NCI-H2171 treated with DMSO at 0.1 percent for 48 hours (cell line): ENCODE data around the gene LCN2.

Source experiments
- DNase-seq: peaks from one replicate; lab custom pipeline; 2025; lab: John Stamatoyannopoulos, UW

LCN2 gene

DNA sequence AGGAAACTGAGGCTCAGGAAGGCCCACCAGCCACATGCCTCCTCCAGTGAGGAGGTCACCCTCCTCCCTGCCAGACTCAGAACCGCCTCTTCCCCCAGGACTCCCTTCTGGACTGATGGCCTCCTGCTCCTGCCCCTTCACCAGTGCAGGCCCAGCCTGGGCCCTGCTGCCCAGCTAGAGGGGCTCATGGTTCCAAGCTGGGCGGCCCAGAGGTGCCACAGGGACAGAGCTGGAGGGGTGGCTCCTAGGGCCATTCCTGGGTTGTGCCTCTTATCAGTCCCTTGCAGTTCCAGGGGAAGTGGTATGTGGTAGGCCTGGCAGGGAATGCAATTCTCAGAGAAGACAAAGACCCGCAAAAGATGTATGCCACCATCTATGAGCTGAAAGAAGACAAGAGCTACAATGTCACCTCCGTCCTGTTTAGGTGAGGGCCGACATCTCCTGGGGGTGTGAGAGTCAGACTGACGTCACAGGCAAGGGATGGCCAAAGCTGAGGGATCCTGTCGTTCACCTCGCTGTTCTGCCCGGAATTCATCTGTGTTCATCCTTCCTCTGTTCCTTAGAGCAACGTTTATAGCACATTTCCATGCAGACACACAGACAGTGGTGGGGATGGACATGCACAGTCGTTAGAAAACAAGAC lies 819 bp downstream of the LCN2 start:
- no peak for DNase-seq

DNA sequence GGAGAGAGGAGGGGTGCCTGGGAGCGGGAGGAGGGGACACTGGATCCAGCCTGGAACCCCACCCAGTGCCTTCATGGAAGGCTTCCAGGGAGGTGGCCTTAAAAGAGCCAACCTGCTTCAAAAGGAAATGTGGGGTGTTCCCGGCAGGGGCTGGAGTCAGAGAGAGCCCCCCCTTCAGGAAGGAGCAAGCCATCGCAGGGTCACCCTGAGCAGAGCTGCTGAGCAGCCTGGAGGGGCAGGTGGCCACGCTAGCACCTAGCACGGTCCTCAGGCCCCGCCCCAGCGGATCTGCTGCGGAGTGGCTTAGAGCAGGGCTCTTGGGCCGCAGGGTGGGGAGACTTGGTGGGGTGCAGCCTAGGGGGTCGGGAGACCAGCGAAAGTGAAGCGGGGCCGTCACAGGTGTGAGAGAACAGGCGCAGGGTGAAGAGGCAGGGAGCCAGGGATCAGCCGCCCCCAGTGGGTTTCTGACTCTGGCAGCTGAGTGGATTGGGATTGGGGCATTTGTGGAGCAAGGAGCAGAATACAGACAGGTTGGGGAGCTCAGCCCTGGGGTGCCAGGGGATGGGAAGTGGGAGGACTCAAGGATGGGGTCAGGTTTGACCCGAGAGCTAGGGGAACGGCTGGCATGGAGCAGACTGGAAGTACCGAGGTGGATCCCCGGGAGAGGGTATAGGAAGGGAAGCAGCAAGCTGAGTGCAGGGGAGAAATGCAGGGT lies 1.5 kb downstream of the LCN2 start:
- no peak for DNase-seq

DNA sequence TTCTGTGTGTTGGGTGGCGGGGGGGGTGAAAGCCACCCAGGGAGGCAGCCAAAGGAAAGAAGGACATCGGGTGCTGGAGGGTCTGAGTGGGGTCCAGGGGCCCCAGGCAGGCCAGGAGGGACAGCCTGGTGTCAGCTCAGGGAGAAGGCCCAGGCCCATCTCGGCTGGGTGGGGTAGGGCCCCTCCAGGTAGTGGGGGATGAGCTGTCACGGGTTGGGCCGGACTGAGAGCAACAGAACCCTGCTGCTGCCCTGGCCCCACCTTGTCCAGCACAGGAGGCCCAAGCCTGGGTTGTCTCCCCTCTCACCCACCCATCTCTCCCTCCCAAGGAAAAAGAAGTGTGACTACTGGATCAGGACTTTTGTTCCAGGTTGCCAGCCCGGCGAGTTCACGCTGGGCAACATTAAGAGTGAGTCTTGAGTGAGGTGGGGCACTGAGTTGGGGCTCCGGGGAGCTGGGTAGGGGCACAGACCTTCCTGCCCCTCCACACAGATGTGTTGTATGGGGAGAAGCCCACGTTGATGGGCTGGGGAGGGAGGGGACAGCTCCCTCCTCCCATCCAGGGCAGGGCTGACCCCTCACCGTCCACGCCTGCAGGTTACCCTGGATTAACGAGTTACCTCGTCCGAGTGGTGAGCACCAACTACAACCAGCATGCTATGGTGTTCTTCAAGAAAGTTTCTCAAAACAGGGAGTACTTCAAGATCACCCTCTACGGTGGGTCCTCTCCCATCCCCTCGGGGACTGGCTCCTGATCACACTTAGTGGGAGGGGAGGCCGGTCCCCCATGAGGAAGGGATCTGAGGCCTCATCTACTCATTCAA lies 2.3 kb downstream of the LCN2 start:
- DNase-seq = no peak

DNA sequence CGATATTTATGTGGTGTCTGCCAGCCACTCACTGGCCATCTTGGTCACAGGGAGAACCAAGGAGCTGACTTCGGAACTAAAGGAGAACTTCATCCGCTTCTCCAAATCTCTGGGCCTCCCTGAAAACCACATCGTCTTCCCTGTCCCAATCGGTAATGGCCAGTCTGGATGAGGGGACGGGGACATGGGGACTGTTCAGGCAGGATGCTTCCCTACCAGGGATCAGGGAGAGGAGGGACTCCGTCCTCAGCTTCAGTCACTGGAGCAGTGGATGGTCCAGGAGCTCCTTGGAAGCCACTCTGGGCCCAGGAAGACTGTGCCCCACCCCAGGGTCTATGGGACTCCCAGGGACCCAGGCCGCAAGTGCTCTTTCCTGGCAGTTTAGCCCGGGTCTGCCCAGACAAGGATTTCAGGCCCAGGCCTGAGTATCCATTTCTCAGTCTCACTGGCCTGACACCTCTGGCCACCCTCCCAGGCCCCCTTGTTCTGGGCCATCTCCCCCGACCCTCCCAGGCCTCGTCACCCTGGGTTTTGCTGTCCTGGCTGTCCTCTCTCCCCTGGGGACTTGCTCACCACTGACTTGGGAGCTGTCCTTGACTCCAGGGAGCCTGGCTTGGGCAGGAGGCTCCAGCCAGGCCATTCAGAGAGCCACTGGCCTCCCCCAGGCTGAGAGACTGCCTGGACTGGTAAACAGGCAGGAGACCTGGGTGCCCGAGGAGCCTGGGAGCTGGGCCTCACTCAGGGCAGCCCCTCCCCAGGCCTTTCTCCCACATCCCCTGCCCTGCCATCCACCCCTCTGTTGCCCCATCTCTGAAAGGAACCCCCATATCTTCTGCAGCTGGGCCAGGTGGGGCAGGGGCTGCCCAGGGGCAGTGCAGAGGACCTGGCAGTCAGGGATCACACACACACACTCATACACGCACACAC lies 3.1 kb downstream of the LCN2 start:
- no peak for DNase-seq

DNA sequence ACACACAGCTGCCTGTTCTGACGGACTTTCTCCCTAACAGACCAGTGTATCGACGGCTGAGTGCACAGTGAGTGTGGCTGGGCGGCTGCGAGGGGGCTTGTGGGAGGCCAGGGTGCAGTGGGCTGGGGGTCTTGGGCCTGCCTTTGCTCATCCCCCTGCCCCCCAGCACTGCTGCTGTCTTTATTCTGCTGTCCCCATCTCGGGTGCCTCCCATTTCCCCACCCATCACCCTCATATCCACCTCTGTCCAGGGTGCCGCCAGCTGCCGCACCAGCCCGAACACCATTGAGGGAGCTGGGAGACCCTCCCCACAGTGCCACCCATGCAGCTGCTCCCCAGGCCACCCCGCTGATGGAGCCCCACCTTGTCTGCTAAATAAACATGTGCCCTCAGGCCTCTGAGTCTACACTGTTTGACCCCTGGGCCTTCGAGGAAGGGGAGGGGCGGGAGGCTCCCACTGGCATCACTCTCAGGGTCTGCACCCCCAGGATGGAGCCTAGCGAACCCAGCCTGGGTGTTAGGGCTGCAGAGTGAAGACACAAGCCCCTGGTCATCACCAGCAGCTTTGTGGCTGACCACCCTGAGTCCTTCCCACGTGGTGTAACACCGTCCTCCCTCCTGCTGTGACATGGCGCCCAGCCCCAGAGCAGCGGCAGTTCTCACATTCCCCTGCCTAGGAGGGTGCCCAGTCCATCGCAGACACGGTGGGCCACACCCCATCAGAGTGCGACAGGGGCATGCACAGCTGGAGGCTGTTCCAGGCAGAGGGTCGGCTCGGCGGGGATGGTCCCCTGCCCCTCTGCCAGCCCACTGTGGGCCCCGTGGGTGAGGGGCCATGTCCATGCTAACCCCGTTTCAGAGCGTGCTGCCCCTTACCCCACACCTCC lies 4.0 kb downstream of the LCN2 start:
- DNase-seq = no peak

DNA sequence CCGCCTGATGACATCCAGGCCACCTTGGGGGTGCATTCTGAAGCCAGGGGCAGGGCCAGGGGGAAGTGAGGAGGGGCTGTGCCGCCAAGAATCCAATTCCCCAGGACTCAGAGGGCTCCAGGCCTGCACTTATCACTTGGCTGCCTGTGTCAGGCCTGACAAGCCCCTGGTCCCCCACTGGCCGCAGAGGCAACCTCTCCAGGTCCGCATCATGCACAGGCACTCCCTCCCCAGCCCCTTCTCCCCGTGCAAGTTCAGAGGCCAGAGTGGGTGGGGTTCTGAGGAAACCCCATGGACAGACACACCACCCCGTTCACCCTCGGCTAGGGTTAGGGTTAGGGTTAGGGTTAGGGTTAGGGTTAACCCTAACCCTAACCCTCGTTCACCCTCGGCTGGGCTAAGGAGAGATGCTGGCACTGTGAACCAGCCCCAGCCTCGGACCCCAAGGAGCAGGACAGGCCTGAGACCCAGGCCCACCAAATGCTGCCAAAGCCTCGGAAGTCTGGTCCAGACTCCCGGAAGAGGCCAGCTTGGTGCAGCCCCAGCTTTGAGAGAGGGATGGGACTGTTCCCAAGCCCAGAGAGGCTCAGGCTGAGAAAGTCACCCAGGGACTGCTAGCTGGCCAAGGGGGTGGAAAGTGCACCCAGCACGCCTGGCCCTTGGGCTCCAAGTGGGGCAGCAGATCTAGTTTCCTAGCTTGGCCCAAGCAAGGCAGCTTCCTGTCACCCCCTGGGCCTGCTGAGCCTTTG lies 4.9 kb downstream of the LCN2 start:
- no peak for DNase-seq

DNA sequence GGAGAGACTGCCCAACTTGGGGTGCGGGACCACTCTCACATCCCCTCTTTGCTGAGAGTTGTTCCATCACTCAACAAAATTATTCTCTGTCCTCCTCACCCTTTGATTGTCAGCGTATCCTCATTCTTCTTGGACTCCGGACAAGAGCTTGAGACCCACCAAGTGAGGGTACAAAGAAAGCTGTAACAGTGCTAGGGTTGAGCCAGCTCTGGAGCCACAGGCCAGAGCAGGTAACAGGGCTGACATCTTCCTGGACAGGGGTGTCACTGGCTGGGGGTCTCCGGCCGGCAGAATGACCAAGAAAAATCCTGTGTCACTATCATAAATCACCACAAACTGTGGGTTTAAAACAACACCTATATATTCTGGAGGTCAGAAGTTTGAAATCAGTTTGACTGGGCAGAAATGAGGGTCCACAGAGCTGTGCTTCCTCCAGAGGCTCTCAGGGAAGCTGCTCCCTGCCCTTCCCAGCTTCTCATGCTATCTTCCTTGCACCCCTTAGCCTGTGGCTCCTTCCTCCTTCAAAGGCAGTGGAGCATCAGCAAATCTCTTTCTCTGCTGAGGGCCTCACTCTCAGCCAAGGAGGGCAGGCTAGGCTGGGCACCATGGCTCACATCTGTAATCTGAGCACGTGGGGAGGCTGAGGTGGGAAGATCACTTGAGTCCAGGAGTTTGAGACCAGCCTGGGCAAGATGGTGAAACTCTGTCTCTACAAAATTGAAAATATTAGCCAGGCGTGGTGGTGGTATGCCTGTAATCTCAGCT lies 6.7 kb downstream of the LCN2 start:
- DNase-seq = no peak

DNA sequence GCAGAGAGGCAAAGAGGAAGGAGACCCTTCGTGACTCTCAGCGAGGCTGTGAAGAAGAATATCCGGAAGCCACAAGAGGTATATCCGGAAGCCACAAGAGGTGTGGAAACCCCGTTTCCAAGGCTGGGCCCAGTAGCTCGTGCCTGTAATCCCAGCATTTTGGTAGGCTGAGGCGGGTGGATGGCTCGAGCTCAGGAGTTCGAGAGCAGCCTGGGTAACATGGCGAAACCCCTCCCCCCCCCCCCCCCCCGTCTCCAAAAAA lies 10.2 kb downstream of the LCN2 start:
- DNase-seq = no peak

DNA sequence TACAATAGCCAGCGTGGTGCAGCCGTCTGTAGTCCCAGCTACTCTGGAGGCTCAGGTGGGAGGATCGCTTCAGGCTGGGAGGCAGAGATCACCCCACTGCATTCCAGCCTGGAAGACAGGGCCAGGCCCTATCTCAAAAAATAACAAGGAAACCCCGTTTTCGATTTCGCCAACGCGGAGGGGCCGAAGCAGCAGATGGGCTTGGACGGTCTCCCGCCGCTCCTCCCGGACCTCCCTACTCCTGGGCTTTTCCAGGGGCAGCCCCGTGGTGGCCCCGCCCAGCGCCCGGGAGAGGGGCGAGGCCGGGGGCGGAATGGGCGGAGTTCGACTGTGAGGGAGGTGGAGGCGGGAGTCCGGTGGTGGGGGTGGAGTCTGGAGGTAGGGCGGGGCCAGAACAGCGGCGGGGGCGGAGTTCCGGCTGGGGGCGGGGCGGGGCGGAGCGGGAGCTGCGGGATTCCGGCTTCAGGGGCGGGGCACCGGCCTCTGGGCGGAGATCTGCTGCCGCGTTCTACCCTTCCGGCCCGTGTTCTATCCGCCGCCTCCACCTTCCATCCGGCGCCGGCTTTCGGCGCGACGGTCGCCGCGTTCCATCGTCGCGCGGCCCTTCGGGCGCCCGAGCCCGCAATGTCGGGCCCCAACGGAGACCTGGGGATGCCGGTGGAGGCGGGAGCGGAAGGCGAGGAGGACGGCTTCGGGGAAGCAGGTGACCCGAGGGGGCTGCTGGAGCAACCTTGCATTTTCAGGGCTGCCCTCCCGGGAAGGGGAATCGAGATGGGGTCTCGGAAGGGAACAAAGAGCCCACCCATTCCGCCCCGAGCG lies 10.7 kb downstream of the LCN2 start, which contains the start of gene BBLN:
BBLN (plus strand) TSS at position 482 of the 819 bp plus-strand sequence; CDS start at position 625, 143 bp downstream.
- peak; percentile 96 for DNase-seq

DNA sequence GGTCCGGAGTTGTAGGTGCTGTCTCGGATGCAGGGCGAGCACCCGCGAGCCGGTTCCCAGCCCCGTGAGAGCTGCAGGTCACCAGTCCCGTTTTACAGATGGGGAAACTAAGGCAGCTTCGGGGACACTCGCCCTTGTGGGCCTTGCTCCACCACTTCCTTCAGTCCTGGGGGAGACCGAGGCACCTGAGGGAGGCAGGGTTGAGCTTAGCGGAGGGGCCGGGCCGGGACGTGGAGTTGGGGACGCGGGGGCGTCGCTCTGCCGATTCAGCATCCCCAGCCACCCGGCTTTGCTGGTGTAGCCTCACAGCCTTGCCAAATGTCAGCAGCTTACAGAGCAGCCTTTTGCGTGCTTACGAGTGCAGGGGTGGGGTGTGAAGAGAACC lies 11.3 kb downstream of the LCN2 start:
- peak; percentile 54 for DNase-seq

DNA sequence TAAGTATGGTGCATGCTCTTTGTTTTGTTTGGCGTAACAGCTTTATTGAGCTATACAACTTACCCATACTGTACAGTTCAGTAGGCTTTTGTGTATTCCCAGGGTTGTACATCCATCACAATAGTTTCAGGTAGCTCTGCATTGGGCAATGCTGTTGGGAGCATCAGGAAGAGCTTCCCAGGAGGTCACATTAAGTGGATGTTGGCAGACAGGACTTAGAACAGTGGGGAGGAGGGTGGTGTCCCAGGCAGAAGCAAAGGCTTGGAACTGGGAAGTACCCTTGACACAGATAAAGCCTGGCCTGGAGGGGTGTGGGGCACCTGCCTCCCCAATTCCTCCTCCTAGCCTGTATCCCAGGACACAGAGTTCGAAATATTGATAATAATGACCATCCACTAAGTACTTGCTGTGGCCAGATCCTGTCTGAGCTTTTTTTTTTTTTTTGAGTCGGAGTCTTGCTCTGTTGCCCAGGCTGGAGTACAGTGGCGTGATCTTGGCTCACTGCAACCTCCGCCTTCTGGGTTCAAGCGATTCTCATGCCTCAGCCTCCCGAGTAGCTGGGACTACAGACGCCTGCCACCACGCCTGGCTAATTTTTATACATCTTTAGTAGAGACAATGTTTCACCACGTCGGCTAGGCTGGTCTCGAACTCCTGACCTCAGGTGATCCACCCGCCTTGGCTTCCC lies 12.1 kb downstream of the LCN2 start:
- peak; percentile 51 for DNase-seq

DNA sequence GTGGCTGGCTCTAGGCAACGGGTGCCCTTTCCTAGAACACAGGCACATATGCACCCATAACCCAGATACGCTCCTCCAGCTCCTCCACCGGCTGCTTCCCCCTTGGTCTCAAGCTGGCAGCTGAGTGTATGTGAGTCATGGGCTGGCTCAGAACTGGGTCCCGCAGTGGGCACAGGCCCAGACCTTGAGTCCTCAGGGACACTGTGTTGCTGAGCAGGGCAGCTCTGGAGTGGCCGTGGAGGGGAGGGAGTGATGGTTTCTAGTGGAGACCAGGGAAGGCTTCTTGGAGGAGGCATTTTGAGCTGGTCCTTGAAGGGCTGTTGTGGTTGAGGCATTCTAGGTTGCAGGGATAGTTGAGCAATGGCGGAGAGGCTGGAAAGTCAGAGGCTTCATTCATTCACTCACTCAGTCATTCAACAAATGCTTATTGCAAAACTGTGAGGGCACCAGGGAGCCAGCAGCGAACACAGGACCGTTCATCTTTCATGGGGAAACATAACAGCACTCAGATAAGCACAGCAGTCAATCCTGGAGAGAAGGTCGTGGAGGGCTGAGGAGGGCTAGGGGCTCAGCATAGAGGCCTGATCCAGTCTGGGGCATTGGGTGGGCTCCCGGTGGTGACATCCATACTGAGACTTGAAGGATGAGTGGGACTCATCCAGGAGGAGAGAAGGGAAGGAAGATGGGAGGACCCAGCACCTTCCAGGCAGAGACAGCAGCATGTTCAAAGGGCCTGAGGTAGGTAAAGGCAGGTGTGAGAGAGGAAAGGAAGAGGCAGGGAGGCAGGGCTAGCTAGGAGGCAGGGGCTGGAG lies 13.2 kb downstream of the LCN2 start:
- DNase-seq = no peak

DNA sequence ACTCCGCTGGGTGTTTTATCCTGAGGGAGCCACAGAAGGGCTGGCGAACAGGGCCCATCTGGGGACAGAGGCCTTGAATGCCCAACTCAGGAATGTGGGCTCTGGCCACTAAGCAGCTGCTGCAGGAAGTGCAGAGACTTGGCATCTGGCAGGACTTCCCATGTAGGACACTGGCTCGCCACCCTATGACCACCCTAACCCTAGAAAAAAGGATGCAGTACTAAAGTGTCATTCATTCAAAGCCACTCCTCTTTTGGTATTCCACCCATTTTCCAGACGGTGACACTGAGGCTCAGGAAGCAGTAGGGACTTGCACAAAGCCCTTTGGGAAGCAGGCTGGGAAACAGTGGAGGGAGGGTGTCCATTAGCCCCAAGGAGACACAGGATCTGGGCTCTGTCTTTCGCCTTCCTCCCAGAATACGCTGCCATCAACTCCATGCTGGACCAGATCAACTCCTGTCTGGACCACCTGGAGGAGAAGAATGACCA lies 13.8 kb downstream of the LCN2 start:
- no peak for DNase-seq

DNA sequence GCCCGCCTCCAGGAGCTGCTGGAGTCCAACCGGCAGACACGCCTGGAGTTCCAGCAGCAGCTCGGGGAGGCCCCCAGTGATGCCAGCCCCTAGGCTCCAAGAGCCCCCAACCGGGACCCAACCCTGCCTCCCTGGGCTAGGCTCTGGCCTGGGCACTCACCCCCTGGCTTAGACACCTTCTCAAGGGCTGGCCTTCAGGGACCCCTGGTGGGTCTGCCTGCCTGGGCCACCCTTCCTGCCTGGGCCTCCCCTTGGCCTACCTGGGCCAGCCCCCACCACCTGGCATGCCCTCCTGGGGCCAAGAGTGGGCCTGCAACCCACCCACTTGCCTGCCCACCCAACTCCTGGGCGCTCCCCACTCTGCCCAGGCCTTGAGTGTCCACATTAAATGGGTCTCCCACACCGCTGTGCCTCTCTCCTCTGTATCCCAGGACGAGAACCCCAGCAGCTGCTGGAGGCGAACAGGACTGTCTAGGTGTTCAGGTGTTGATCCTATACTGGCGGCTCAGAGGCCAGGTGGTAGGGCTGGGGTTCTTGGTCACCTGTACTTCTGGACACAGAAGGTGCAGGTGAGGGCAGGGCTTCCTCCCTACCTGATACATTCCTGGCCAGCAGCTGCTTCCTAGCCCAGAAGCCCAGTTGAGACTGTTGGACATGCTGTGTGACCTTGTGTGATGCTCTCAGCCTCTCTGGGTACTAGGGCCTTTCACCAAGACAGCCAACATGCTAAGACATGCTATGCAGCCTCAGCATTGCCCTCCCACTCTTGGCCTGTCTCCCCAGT lies 14.5 kb downstream of the LCN2 start:
- DNase-seq = no peak

DNA sequence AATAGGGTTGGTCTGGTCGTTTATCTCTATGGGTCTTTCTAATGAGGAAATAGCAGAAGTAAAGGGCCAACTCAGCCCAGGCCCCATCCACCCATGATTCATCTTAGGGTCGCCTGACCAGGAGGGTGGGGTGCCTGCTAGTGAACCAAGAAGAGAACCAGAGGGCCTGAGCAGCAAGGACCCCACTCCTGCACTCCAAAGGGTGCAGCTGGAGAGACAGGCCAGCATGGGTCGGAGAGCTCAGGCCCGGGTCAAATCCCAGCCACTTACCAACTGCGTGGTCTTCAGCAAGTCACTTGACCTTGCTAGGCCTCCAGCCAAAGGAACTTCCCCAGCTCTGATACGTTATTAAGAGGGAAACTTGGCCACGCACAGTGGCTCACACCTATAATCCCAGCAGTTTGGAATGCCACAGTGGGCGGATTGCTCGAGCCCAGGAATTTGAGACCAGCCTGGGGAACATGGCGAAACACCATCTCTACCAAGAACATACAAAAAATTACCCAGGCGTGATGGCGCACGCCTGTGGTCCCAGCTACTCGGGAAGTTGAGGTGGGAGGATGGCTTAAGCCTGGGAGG lies 15.1 kb downstream of the LCN2 start:
- no peak for DNase-seq

DNA sequence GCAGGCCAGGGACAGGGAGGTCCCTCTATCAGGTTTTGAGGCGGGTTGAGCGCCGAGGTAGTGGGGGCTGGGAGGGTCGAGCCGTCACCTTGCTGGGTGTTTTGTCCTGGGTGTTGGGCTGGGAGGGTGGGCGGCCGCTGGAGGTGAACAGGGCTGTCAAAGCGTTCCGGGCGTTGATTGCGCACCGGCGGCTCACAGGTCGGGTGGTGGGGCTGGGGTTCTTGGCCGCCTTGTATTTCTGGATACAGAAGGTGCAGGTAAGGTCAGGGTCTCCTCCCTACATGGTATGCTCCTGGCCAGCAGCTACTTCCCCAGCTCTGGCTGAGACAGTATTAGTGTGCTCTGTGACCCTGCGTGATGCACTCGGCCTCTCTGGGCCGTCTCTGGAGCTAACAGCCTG lies 16.9 kb downstream of the LCN2 start:
- DNase-seq = no peak
